Measurements from ENCODE around the gene CASS4. TPM values are rescaled to one million over a fixed set of nuclear protein-coding genes. Genes with fewer than 3 reads are reported as not detected.

The CASS4 gene
- total and polyA plus RNA-seq, 8 donors: 14.4 to 28.1 (median 23.4) TPM

DNA sequence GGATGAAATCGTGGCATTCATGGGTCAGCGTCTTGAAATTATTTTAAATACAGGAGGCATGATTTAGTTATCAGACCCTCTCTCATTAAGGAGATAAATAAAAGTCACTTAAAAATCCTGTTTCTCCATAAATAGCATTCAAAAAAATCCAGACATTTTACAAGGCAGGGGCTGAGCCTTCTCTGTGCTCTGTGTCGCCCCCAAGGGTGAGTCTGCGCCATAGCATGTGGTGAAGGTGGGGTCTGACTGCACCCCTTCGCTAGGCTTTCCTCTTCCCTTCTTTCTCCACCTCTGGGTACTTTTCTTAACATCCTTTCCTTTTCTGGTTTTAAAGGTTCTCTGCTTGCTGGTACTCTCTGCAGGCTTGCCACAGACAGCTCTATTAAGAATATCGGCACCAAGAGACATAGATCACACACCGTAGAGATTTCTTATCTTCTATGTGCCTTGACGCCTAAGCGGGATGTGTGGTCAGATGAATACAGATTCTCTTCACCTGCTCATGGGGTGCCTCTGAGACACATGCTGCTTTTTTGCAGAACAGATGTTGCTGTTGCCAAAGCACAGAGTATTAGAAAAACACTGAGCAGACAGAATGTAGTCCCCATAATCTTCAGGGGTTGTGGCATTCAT, 92.4 kb downstream of the CASS4 start:
- DNase-seq (no peak), ATAC-seq (no peak)
- peak in 1 of 2 donors; percentile 32 for TF ChIP-seq CTCF (IDR thresholded peaks at IDR 0.05)
- peaks cover 0 to 27% of the 10 kb centered on the region in 2 donors for H3K36me3 ChIP-seq
- H3K4me3 ChIP-seq: no peak overlapping the region
- H3K27ac ChIP-seq: no peak overlapping the region
- peaks cover 0 to 10% of the 10 kb centered on the region in 2 donors for H3K4me1 ChIP-seq
- intact Hi-C loops (cut with DNase I): no loop called here
- H3K9me3 ChIP-seq: no peaks in the 10 kb centered on the region
- H3K27me3 ChIP-seq: no peaks in the 10 kb centered on the region

DNA sequence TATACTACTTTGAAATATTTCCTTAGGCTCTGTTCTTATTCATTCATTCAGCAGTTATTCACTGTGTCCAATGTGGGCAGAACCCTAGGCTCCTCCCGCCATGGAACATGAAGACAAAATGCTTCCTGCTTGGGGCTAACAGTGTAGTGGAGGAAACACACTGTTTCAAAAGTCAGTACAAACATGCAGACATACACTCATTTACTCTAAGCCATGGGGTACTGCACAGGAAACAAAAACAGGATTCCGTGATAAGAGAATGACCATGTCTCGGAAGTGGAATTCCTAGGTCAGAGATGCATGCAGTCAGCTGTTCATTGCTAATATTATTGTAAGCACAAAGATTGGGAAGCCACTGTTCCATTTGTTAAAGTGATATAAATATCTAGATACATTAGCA, 94.0 kb downstream of the CASS4 start:
- no peak for TF ChIP-seq CTCF (IDR thresholded peaks at IDR 0.05)
- no peaks in the 10 kb centered on the region for H3K9me3 ChIP-seq
- no peak overlapping the region for H3K4me3 ChIP-seq
- ATAC-seq (no peak), DNase-seq (no peak)
- H3K4me1 ChIP-seq: peaks cover 0 to 10% of the 10 kb centered on the region in 2 donors
- H3K27me3 ChIP-seq: no peaks in the 10 kb centered on the region
- H3K27ac ChIP-seq: no peak overlapping the region
- intact Hi-C loops (cut with DNase I): no loop called here
- H3K36me3 ChIP-seq: peaks cover 0 to 20% of the 10 kb centered on the region in 2 donors

Other genes starting within 250 kb of the CASS4 start
- gene MC3R, start 163.5 kb upstream of the CASS4 start, total RNA-seq: not detected
- gene MC3R, start 163.5 kb upstream of the CASS4 start, polyA plus RNA-seq (ENCODE audit: insufficient read length in 6 of 6): not detected
- gene FAM210B, start 53.3 kb upstream of the CASS4 start, total RNA-seq: 10 to 100 TPM; 32.0 to 65.1 TPM
- gene FAM210B, start 53.3 kb upstream of the CASS4 start, polyA plus RNA-seq (ENCODE audit: insufficient read length in 6 of 6): 10 to 100 TPM; 61.2 to 68.9 (median 64.8) TPM
- 10 to 100 TPM in 1 of 2 donors, 1 to 10 TPM in 1; 3.7 to 22.3 TPM for gene AURKA, start 20.0 kb upstream of the CASS4 start, total RNA-seq
- 10 to 100 TPM; 12.0 to 28.8 (median 17.2) TPM for gene AURKA, start 20.0 kb upstream of the CASS4 start, polyA plus RNA-seq (ENCODE audit: insufficient read length in 6 of 6)
- 10 to 100 TPM; 30.0 to 34.3 TPM for gene CSTF1, start 19.6 kb upstream of the CASS4 start, total RNA-seq
- 10 to 100 TPM; 39.0 to 44.6 (median 42.9) TPM for gene CSTF1, start 19.6 kb upstream of the CASS4 start, polyA plus RNA-seq (ENCODE audit: insufficient read length in 6 of 6)
- 10 to 100 TPM; 68.2 to 85.1 TPM for gene RTF2, start 56.4 kb downstream of the CASS4 start, total RNA-seq
- gene RTF2, start 56.4 kb downstream of the CASS4 start, polyA plus RNA-seq (ENCODE audit: insufficient read length in 6 of 6): 100 to 1,000 TPM; 116 to 133 (median 128) TPM
- under 1 TPM in 1 of 2 donors, not detected in 1; 0.81 TPM for gene FAM209A, start 112.5 kb downstream of the CASS4 start, total RNA-seq
- under 1 TPM in 5 of 6 donors, not detected in 1; 0.29 to 0.59 (median 0.39) TPM for gene FAM209A, start 112.5 kb downstream of the CASS4 start, polyA plus RNA-seq (ENCODE audit: insufficient read length in 6 of 6)
- gene FAM209B, start 121.0 kb downstream of the CASS4 start, total RNA-seq: under 1 TPM in 1 of 2 donors, not detected in 1; 0.42 TPM
- under 1 TPM in 4 of 6 donors, not detected in 2; 0.30 to 0.63 (median 0.34) TPM for gene FAM209B, start 121.0 kb downstream of the CASS4 start, polyA plus RNA-seq (ENCODE audit: insufficient read length in 6 of 6)
- 1 to 10 TPM; 3.7 to 4.1 TPM for gene TFAP2C, start 217.0 kb downstream of the CASS4 start, total RNA-seq
- gene TFAP2C, start 217.0 kb downstream of the CASS4 start, polyA plus RNA-seq (ENCODE audit: insufficient read length in 6 of 6): 1 to 10 TPM; 2.4 to 3.6 (median 3.2) TPM